HL-60/S4 treated with retinoic acid at 250 ng/mL for 4 days and 3 days (cell line): ENCODE results near the gene EXOC3L4.

Experiments
- in situ Hi-C: fragments of 300-500 bp; cut with MboI; formaldehyde crosslinking; loops from 2 replicates; pipeline ENCODE4 v1.7.0; 2022; ENCODE audit warnings: low sequenced_read_pairs

Gene EXOC3L4

DNA sequence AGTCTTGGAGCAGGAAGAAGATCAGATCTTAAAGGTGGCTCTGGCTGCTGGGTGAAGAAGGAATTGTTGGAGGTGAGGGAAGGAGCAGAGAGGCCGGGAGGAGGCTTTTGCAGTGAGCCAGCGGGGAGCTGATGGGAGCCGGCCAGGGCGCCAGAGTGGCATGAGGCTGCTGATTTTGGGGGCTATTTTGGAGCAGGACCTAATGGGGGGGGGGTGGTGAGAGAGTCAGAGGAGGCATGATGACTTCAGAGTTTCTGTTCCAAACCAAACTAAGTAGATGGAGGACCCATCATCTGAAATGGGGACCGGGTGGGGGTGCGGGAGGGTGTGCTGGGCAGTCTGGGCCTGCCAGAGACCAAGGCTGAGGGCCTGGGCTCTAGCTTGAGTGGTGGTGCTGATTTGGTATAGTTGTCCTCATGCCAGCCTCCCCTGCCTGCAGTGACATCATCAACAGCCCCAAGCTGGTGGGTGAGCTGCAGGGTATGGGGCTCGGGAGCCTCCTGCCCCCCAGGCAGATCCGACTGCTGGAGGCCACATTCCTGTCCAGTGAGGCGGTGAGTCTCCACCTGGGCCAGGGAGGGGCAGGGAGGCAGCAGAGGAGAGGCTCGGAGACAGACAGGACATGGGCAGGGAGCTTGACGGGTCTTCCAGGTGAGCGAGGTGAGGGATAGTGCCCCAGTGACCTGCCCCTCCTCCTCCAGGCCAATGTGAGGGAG is 34.9 kb downstream of the EXOC3L4 start:
- in situ Hi-C loops = no loop called here

DNA sequence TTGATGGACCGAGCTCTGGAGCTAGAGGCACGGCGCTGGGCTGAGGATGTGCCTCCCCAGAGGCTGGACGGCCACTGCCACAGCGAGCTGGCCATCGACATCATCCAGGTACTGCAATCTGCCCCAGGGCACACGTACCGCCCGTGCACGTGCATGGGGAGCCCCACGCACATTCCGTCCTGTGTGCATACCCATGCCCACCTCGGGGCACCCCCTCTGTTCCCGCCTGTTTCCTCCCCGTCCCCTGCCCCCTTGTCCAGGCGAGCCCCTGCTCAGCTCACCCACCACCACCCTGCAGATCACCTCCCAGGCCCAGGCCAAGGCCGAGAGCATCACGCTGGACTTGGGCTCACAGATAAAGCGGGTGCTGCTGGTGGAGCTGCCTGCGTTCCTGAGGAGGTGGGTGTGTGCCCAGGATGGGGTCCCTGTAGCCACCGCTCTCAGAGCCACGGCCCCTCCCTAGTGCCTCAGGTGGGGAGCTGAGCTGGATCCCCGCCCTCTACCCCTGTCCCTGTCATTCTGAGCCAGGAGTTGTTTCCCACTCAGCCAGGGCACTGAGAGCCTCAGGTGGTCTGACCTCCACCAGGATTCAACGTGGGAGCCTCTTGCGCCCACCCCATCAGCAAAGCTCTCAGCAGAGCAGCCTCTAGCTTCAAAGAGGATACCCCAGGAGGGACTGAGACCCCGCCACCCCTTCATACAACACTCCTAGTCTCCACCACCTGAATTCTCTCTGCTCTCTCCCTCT is 35.7 kb downstream of the EXOC3L4 start:
- in situ Hi-C loops = no loop called here

- in situ Hi-C loops = no loop called here
Observed at GRCh38 chr14:103130965-103131364, 36.4 kb downstream of the EXOC3L4 start.

- in situ Hi-C loops = no loop called here
Observed at GRCh38 chr14:103131580-103131979, 37.1 kb downstream of the EXOC3L4 start.

DNA sequence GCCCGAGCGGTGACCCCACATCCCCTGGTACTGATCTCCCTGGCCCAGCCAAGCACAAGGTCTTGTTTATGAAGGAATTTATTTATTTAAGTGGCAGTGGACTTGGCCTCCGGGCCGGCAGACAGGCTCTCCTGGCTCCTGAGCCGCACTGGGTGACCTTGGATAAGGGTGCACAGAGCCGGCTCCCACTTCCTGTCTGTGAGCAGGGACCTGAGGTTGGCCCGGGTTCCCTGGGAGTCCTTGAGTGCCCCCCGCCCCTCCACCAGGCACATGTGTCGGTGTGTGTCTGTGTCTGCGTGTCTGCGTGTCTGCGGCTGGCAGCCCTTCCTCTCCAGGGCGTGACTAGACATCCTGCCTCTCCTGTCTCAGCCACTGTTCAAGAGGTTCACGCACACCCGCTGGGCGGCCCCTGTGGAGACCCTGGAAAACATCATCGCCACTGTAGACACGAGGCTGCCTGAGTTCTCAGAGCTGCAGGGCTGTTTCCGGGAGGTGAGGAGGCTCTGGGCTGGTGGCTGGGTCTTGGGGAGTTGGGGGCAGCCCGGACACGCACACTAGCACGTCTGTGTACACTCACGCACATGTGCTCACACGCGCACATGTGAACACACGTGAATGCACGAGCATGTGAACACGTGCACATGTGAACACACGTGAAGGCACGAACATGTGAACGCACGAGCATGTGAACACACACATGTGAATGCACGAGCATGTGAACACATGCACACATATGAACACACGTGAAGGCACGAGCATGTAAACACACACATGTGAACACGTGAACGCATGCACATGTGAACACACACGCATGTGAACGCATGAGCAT is 38.1 kb downstream of the EXOC3L4 start:
- in situ Hi-C loops = no loop called here

DNA sequence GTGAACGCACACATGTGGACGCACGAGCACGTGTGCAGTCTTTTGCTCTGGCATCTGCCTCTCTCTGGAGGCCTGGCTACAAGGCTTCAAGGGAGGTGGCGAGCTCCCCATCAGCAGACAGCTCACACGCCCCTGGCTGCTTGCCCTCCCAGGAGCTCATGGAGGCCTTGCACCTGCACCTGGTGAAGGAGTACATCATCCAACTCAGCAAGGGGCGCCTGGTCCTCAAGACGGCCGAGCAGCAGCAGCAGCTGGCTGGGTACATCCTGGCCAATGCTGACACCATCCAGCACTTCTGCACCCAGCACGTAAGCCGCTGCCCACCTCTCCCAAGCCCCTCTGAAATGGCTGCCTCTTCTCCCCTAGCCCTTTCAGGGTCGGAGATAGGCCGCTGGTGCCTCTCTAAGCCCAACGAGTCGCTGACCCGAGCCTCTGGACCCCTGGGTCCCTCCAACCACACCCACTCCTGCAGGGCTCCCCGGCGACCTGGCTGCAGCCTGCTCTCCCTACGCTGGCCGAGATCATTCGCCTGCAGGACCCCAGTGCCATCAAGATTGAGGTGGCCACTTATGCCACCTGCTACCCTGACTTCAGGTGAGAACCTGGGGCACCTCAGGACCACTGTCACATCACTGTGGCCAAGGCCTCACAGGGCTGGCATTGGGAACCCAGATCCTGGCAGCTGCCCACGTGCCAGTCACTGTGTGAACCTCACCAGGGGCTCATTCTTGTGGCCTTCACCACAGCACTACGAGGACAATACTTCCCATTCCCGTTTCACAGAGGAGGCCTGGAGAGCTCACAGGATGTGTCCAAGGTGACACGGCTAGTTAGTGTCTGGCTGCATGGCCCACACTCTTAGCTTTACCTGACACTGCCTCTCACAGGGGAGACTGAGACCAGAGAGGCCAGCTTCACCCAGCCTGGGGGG is 39.0 kb downstream of the EXOC3L4 start:
- in situ Hi-C loops = no loop called here

DNA sequence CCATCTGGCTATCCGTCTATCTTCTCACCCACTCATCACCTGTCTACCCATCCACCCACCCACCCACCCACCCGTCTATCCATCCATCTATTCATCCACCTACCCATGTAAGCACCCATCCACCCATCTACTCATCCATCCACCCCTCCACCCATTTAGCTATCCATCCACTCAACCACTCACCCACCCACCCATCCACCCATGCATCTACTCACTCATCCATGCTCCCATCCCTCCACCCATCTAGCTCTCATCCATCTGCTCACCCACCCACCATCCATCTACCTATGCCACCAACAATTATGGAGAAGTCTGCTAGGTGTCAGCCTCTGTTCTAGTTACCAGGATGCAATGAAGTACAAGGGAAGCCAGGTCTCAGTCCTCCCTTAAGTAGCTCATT is 39.9 kb downstream of the EXOC3L4 start:
- in situ Hi-C loops = no loop called here

DNA sequence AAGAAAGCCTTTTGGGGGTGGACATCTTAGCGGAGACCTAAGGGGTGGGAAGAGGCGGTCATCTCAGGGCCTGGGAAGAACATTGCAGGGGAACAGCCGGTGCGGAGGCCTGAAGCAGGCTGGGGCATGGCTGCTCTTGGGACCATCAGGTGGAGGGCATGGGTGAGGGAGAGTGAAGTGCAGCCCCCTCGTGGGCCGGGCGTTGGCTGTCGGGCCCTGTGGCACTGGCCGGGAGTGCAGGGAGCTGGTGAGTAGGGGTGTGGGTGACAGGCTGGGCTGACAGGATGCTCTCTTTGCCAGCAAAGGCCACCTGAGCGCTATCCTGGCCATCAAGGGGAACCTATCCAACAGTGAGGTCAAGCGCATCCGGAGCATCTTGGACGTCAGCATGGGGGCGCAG is 40.4 kb downstream of the EXOC3L4 start:
- in situ Hi-C loops = no loop called here

GRCh38 chr14:103135333-103136260 is 41.1 kb downstream of the EXOC3L4 start:
- in situ Hi-C loops = no loop called here

GRCh38 chr14:103136388-103137271 is 42.1 kb downstream of the EXOC3L4 start:
- in situ Hi-C loops = no loop called here

DNA sequence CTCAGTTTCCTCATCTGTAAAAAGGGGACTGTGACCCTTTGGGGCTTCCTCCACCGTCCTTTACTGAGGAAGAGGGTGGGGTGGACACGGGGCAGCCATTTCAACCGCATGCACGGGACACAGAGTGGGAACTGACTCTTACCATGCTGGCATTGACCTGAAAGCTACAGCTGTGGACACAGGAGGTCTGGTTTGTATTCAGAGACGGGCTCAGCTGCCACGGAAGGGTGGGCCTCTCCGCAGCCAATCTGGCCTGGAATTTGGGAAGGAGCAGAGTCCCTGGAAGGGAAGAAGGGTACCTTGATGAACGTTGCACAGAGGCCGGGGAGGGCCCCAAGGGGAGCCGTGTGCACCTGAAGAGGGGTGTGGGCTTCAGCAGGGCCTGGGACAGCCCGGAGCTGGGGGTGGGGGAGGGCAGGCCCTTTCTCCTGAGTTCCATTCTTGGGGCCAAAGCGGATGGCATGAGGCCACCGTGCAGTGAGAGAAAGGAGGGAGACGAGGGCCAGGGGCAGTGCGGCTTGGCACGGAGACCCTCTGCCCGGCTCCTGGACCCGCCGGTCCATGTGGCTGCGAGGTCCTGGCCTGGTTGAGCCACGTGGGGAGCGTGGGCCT is 43.3 kb downstream of the EXOC3L4 start:
- in situ Hi-C loops = no loop called here

- in situ Hi-C loops = no loop called here
Observed at GRCh38 chr14:103138301-103139131, 44.0 kb downstream of the EXOC3L4 start.

- in situ Hi-C loops = no loop called here
Observed at GRCh38 chr14:103139132-103140025, 44.9 kb downstream of the EXOC3L4 start.

DNA sequence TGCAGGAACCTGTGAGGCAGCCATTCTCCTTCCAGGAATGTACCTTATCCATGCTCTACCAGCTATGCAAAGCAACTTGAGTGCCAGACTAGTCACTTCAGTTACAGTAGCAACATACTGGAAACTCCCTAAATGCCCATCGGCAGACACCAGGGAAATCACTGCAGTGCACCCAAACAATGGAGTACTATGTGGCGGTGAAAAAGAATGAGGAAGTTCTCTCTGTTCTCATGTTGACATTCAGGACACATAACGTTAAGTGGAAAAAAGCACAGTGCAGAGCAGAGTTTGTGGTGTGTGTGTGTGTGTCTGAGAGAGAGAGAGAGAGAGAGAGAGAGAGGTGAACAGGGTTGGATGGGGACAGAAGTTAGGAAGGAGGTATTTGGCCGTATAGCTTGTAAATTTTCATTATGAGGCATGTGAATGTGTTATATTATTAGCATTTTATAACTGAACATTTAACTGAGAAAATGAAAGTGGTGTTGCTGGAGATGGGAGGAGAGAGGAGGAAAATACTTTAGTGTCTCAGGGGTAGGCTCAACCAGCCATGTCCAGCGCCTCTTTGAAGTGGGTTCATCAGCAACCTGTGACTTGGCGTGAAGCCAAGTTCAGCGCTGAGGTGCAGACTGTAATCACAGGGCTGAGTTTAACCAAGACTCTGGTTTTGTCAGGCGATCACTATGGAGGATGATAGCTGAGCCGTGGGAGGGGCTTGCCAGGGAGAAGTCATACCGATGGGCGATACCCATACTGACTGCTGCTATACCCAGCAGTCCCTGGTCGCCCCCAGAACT is 46.0 kb downstream of the EXOC3L4 start:
- in situ Hi-C loops = no loop called here

DNA sequence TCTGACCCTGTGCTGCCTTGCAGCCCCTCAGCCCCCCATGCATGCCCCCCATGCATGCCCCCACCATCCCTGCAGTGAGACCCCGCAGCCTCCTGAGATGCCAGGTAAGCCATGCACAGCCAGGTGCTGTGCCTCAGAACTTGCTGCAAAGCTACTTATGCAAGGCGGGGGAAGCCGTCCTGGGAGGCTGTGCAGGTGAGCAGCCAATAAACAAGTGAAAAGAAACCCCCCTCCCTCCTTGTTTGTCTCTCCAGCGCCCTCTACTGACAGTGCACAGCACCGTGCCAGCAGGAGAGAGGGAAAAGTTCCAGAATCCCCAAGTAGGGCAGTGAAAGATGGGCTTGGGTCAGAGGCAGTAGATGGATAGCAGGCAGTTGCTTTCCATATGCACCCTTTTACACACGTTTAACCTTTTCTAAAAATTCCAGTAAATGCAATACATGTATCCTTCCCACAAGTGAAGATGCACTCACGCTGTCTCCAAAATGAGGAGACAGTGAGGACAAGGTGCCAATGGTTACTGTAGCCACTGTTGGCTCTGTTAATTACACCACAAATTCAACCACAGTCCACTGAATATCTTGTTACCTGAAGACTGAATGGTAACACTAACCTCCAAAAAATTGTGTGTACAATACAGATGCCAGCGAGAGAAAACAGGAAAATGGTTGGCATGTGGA is 46.7 kb downstream of the EXOC3L4 start:
- in situ Hi-C loops = no loop called here
